ENCODE measurements around the gene SETD2.

DNA sequence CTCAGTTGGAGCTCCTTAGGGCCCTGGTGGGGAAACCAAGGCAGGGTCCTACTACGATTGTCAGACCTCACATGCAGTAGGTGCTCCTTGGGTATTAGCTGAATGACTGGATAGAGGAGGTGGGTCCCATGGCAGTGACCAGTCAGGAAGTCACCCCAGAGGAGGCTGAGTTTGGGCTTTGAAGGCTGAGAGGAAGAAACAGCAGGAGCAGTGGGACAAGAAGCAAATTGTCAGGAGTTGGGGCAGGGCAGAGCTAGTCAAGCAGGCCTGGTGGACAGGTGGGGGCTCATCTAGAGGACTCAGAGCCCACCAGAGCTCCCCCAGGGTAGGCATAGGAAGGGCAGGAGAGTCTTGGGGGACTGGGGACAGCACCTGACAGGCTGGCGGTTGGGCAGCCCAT is 181.4 kb downstream of the SETD2 start:
- TF ChIP-seq CTCF (IDR thresholded peaks at IDR 0.05): no peak
- TF ChIP-seq FOXJ3 (CRISPR knock-in tag; IDR thresholded peaks at IDR 0.05): no peak
- no peak for TF ChIP-seq TCF12 (IDR thresholded peaks at IDR 0.05)
- TF ChIP-seq SMC3 (IDR thresholded peaks at IDR 0.05; ENCODE audit: low read depth, low read length): no peak
- TF ChIP-seq POLR2AphosphoS5 (IDR thresholded peaks at IDR 0.05; ENCODE audit: low read depth, low read length): no peak
- no peak for TF ChIP-seq NRF1 (IDR thresholded peaks at IDR 0.05; ENCODE audit: low read depth, low read length)
